GM23338 (cell line): ENCODE results near the gene DAD1. TPM values are rescaled to one million over a fixed set of nuclear protein-coding genes. Genes with fewer than 3 reads are reported as not detected.

Experiments
- ATAC-seq: fragments of 200-7000 bp; cut with Tn5 transposase; 3 replicates; pipeline ENCODE4 v1.9.1; 2020
- DNase-seq: peaks from one replicate; pipeline ENCODE4 v3.0.0-alpha.2; 2015; ENCODE audit warnings: low spot score
- H2AFZ ChIP-seq: fragments of 200-600 bp; sonication (generic); 2 replicates; pipeline ENCODE4 v1.8.0; 2016; ENCODE audit warnings: antibody characterized with exemption, mild to moderate bottlenecking, moderate library complexity
- H3F3A ChIP-seq: fragments of 200-600 bp; sonication (generic); replicated peaks from 2 replicates; pipeline ENCODE4 v1.8.0; 2017; ENCODE audit warnings: antibody characterized with exemption, mixed run types, low read depth
- H3K27ac ChIP-seq: fragments of 200-600 bp; sonication (generic); 2 replicates; pipeline ENCODE4 v1.6.1; 2016; ENCODE audit warnings: low read depth
- H3K27me3 ChIP-seq: fragments of 200-600 bp; sonication (generic); 2 replicates; pipeline ENCODE4 v1.8.0; 2016; ENCODE audit warnings: mild to moderate bottlenecking, mixed run types, moderate library complexity; ENCODE audit not compliant: insufficient read depth
- H3K36me3 ChIP-seq: fragments of 200-600 bp; sonication (generic); 2 replicates; pipeline ENCODE4 v1.8.0; 2016; ENCODE audit warnings: mild to moderate bottlenecking; ENCODE audit not compliant: insufficient read depth
- H3K4me1 ChIP-seq: fragments of 200-600 bp; sonication (generic); 2 replicates; pipeline ENCODE4 v1.8.0; 2016; ENCODE audit warnings: mild to moderate bottlenecking, moderate library complexity; ENCODE audit not compliant: insufficient read depth
- H3K4me2 ChIP-seq: fragments of 200-600 bp; sonication (generic); 2 replicates; pipeline ENCODE4 v1.7.1; 2017; ENCODE audit warnings: mixed run types
- H3K4me3 ChIP-seq: fragments of 200-600 bp; sonication (generic); 2 replicates; pipeline ENCODE4 v1.6.1; 2016; ENCODE audit warnings: mixed run types
- H3K79me2 ChIP-seq: fragments of 200-600 bp; sonication (generic); replicated peaks from 2 replicates; pipeline ENCODE4 v1.8.0; 2017; ENCODE audit warnings: mild to moderate bottlenecking; ENCODE audit not compliant: insufficient read depth
- H3K9me2 ChIP-seq: fragments of 200-600 bp; sonication (generic); 2 replicates; pipeline ENCODE4 v1.8.0; 2017; ENCODE audit not compliant: insufficient read depth
- H4K20me1 ChIP-seq: fragments of 200-600 bp; sonication (generic); replicated peaks from 2 replicates; pipeline ENCODE4 v1.8.0; 2017; ENCODE audit warnings: mild to moderate bottlenecking; ENCODE audit not compliant: insufficient read depth
- H3K27ac Mint-ChIP-seq: 2 replicates; pipeline ENCODE4 v1.8.0; 2020; ENCODE audit warnings: inconsistent platforms, mild to moderate bottlenecking, moderate library complexity, mixed read lengths
- H3K27me3 Mint-ChIP-seq: 3 replicates; pipeline ENCODE4 v1.8.0; 2022; ENCODE audit warnings: low read depth, mild to moderate bottlenecking, moderate library complexity, mixed read lengths, inconsistent platforms; ENCODE audit not compliant: insufficient read depth, poor library complexity
- H3K36me3 Mint-ChIP-seq: 3 replicates; pipeline ENCODE4 v1.8.0; 2021; ENCODE audit warnings: low read depth, mild to moderate bottlenecking, inconsistent platforms, moderate library complexity, mixed read lengths
- H3K4me1 Mint-ChIP-seq: 3 replicates; pipeline ENCODE4 v1.8.0; 2020; ENCODE audit warnings: mild to moderate bottlenecking, inconsistent platforms, mixed read lengths
- H3K4me3 Mint-ChIP-seq: 3 replicates; pipeline ENCODE4 v1.8.0; 2021; ENCODE audit warnings: moderate library complexity, mild to moderate bottlenecking, inconsistent platforms, mixed read lengths
- H3K9me3 Mint-ChIP-seq: 3 replicates; pipeline ENCODE4 v1.8.0; 2020; ENCODE audit warnings: moderate library complexity, mild to moderate bottlenecking, inconsistent platforms, mixed read lengths
- CTCF ChIP-seq, 2 experiments: fragments of 200-600 bp in 1 of 2; sonication (generic) in 1 of 2; conservative IDR thresholded peaks; 2 replicates each; pipeline versions ENCODE4 v1.5.1 to v1.6.1; 2016 to 2017; ENCODE audit warnings: antibody characterized with exemption in 2 of 2, low read depth in 2 of 2, mild to moderate bottlenecking in 2 of 2, moderate library complexity in 1 of 2
- ETS1 ChIP-seq: IDR thresholded peaks from 2 replicates; pipeline ENCODE4 v1.6.1; 2016; ENCODE audit warnings: antibody characterized with exemption
- EZH2 ChIP-seq: fragments of 200-600 bp; sonication (generic); IDR thresholded peaks from one replicate; pipeline ENCODE4 v1.8.0; 2017; ENCODE audit warnings: antibody characterized with exemption, mild to moderate bottlenecking, low read depth; ENCODE audit not compliant: unreplicated experiment
- EZH2phosphoT487 ChIP-seq: fragments of 200-600 bp; sonication (generic); IDR thresholded peaks from one replicate; pipeline ENCODE4 v1.8.1; 2018; ENCODE audit warnings: antibody characterized with exemption; ENCODE audit not compliant: unreplicated experiment
- JUNB ChIP-seq: IDR thresholded peaks from one replicate; pipeline ENCODE4 v1.6.1; 2016; ENCODE audit warnings: antibody characterized with exemption; ENCODE audit not compliant: unreplicated experiment
- POLR2AphosphoS5 ChIP-seq: IDR thresholded peaks from 2 replicates; pipeline ENCODE4 v1.6.1; 2016; ENCODE audit warnings: antibody characterized with exemption, low read depth
- REST ChIP-seq: IDR thresholded peaks from one replicate; pipeline ENCODE4 v1.6.1; 2018; ENCODE audit warnings: antibody characterized with exemption; ENCODE audit not compliant: unreplicated experiment
- STAT1 ChIP-seq: IDR thresholded peaks from one replicate; pipeline ENCODE4 v1.6.1; 2016; ENCODE audit warnings: antibody characterized with exemption; ENCODE audit not compliant: unreplicated experiment
- ZNF114 ChIP-seq: fragments of 250-450 bp; sonication (Bioruptor Pico); IDR thresholded peaks from 2 replicates; pipeline ENCODE4 v1.5.0; 2020; ENCODE audit warnings: mild to moderate bottlenecking, moderate library complexity
- ZNF331 ChIP-seq: fragments of 250-450 bp; sonication (Bioruptor Pico); IDR thresholded peaks from 2 replicates; pipeline ENCODE4 v1.5.0; 2020; ENCODE audit warnings: low read depth, mild to moderate bottlenecking, moderate library complexity
- ZNF462 ChIP-seq: fragments of 250-450 bp; sonication (Bioruptor Pico); IDR thresholded peaks from 2 replicates; pipeline ENCODE4 v1.5.0; 2020; ENCODE audit warnings: mild to moderate bottlenecking, moderate library complexity
- polyA plus RNA-seq: library from polyadenylated mRNA; unstranded; fragments of >200 nt; fragmentation: Nextera tagmentation; extraction: Ambion mirVana; gene quantifications from 2 replicates; pipeline ENCODE4 v1.2.1, GENCODE V29; 2016
- total RNA-seq: library from RNA; depleted of rRNA; stranded (reverse); fragments of >200 nt; shearing (Covaris generic); gene quantifications from 2 replicates; pipeline ENCODE4 v1.2.3, GENCODE V29; 2014

DAD1 gene
- total and polyA plus RNA-seq, 2 experiments from 2014 or later: 180 to 252 TPM

- Histone ChIP-seq H3F3A (peaks cover 12% of the 10 kb centered on the region; the same call in 1 of the 2 replicates), H3K9me2 (no peaks in the 10 kb centered on the region), H3K36me3 (peaks cover 8% of the 10 kb centered on the region; the same call in 1 of the 2 replicates), H3K4me3 (no peak overlapping the region), H3K27me3 (no peaks in the 10 kb centered on the region), H3K4me2 (no peak overlapping the region), H3K79me2 (peaks cover 3% of the 10 kb centered on the region; the same call in 1 of the 2 replicates), H3K4me1 (peaks cover 26% of the 10 kb centered on the region), H4K20me1 (no peaks in the 10 kb centered on the region), H2AFZ (no peak overlapping the region), H3K27ac (no peak overlapping the region)
- DNase-seq (no peak), ATAC-seq (no peak)
- H3K4me3 Mint-ChIP-seq: no peak overlapping the region
- peaks cover 16% of the 10 kb centered on the region; the same call in 2 of the 3 replicates for H3K36me3 Mint-ChIP-seq
- H3K27ac Mint-ChIP-seq: peak overlapping the region; percentile 67; the same call in 1 of the 2 replicates
- H3K9me3 Mint-ChIP-seq: peaks cover 3% of the 10 kb centered on the region; the same call in 1 of the 3 replicates
- TF ChIP-seq ETS1 (no peak), POLR2AphosphoS5 (no peak), JUNB (no peak), EZH2 (no peak), REST (no peak), EZH2phosphoT487 (no peak), ZNF114 (CRISPR knock-in tag) (no peak), ZNF462 (CRISPR knock-in tag) (no peak), STAT1 (no peak), CTCF (conservative IDR thresholded peaks at IDR 0.05; ENCODE audit: low read depth in 2 of 2) (no peak), ZNF331 (no peak)
- peaks cover 29% of the 10 kb centered on the region for H3K4me1 Mint-ChIP-seq
- peaks cover 7% of the 10 kb centered on the region for H3K27me3 Mint-ChIP-seq
Measured at GRCh38 chr14:22560662-22561365, 28.2 kb downstream of the DAD1 start.
